Left renal pelvis (tissue), 4 donors: ENCODE data around the gene GAS2L2. TPM values are rescaled to one million over a fixed set of nuclear protein-coding genes. Genes with fewer than 3 reads are reported as not detected.
A peak's percentile ranks its signal among the peaks of the same experiment; 100 is the strongest.

Experiments
- DNase-seq, 4 donors: peaks; one replicate each; pipeline ENCODE4 v3.0.0-alpha.2; 2013; ENCODE audit warnings: low read depth in 4 of 4, low spot score in 3 of 4
- polyA plus RNA-seq, 4 donors: library from polyadenylated mRNA; unstranded; fragments of 120-200 nt; gene quantifications; one replicate each; pipeline ENCODE4 v1.2.1, GENCODE V29; 2013; ENCODE audit not compliant: insufficient read length in 4 of 4

GAS2L2 gene
- polyA plus RNA-seq, 4 donors: 0.10 to 0.12 TPM; not detected in 2

- no peak for DNase-seq
Measured at GRCh38 chr17:35748341-35748841, 4.6 kb downstream of the GAS2L2 start.

GRCh38 chr17:35747540-35748017 lies 5.5 kb downstream of the GAS2L2 start:
- DNase-seq: peak in 1 of 4 donors; percentile 53

GRCh38 chr17:35745749-35746320 lies 7.2 kb downstream of the GAS2L2 start:
- DNase-seq: no peak

- DNase-seq: no peak
Measured at GRCh38 chr17:35745246-35745645, 7.8 kb downstream of the GAS2L2 start.

- no peak for DNase-seq
Measured at GRCh38 chr17:35744830-35745229, 8.2 kb downstream of the GAS2L2 start.

GRCh38 chr17:35743626-35744328 lies 9.3 kb downstream of the GAS2L2 start:
- no peak for DNase-seq

GRCh38 chr17:35742896-35743477 lies 10.1 kb downstream of the GAS2L2 start:
- no peak for DNase-seq

GRCh38 chr17:35742496-35742895 lies 10.5 kb downstream of the GAS2L2 start:
- DNase-seq: no peak

GRCh38 chr17:35740997-35741931 lies 11.8 kb downstream of the GAS2L2 start:
- no peak for DNase-seq

GRCh38 chr17:35740216-35740615 lies 12.8 kb downstream of the GAS2L2 start:
- DNase-seq: no peak

- no peak for DNase-seq
Measured at GRCh38 chr17:35738519-35739133, 14.4 kb downstream of the GAS2L2 start.

- DNase-seq: no peak
Measured at GRCh38 chr17:35736236-35736635, 16.8 kb downstream of the GAS2L2 start.

- no peak for DNase-seq
Measured at GRCh38 chr17:35735036-35735805, 17.8 kb downstream of the GAS2L2 start.

GRCh38 chr17:35734396-35734795 lies 18.6 kb downstream of the GAS2L2 start:
- no peak for DNase-seq

- DNase-seq: no peak
Measured at GRCh38 chr17:35733366-35733765, 19.7 kb downstream of the GAS2L2 start.

GRCh38 chr17:35732806-35733136 lies 20.3 kb downstream of the GAS2L2 start:
- no peak for DNase-seq

GRCh38 chr17:35731917-35732805 lies 20.9 kb downstream of the GAS2L2 start:
- DNase-seq: no peak

GRCh38 chr17:35731239-35731916 lies 21.7 kb downstream of the GAS2L2 start, which contains the start of gene RASL10B:
Gene RASL10B, plus strand, starts transcription at chr17:35731639. Its CDS starts 3,546 bp downstream, at chr17:35735185.
- DNase-seq: no peak
